ENCODE data around the gene FUBP3. TPM values are rescaled to one million over a fixed set of nuclear protein-coding genes. Genes with fewer than 3 reads are reported as not detected.
A peak's percentile ranks its signal among the peaks of the same experiment; 100 is the strongest.

The FUBP3 gene
- total RNA-seq, 1 experiment from 2014 or later = 78.6 TPM

GRCh38 chr9:130599625-130600024 is 20.2 kb downstream of the FUBP3 start:
- Histone ChIP-seq H2BK120ac (ENCODE audit: low read depth, low read length, poor library complexity, severe bottlenecking) (no peak overlapping the region), H3K18ac (ENCODE audit: insufficient read length, low read depth, low read length) (no peak overlapping the region), H4K20me1 (ENCODE audit: control insufficient read depth, insufficient read depth, insufficient read length) (no peaks in the 10 kb centered on the region), H2BK12ac (ENCODE audit: insufficient read length, low read depth, low read length) (no peak overlapping the region), H2AFZ (ENCODE audit: low read length) (no peak overlapping the region), H4K5ac (ENCODE audit: insufficient read length, low read depth, low read length) (no peak overlapping the region), H3K4me1 (ENCODE audit: insufficient read depth, low read length) (peaks cover 3% of the 10 kb centered on the region; the same call in 1 of the 2 replicates), H2AK5ac (ENCODE audit: insufficient read length, low read length) (no peak overlapping the region), H3K79me1 (ENCODE audit: insufficient read depth, low read depth, low read length, poor library complexity, severe bottlenecking) (peaks cover 6% of the 10 kb centered on the region), H3K79me2 (ENCODE audit: insufficient read depth, low read length) (no peaks in the 10 kb centered on the region), H3K27ac (ENCODE audit: insufficient read length, low read depth, low read length) (peak overlapping the region; percentile 44), H3K23me2 (ENCODE audit: insufficient read length, low read depth, low read length, poor library complexity, severe bottlenecking) (no peaks in the 10 kb centered on the region), H3K4ac (ENCODE audit: low read depth, low read length) (no peak overlapping the region), H4K91ac (ENCODE audit: insufficient read length, low read depth, low read length) (no peak overlapping the region), H3K23ac (ENCODE audit: insufficient read length, low read depth, low read length) (no peak overlapping the region), H3K9ac (ENCODE audit: extremely low read depth, insufficient read length, low read length) (no peak overlapping the region), H3K27me3 (ENCODE audit: insufficient read depth, low read length) (no peaks in the 10 kb centered on the region), H3K56ac (ENCODE audit: insufficient read length, low read depth, low read length) (no peak overlapping the region), H3K14ac (ENCODE audit: insufficient read depth, low read length) (peak overlapping the region; percentile 75), H3K9me3 (ENCODE audit: control insufficient read depth, low read depth, low read length) (no peaks in the 10 kb centered on the region), H4K8ac (replicated peaks; ENCODE audit: insufficient read length, low read depth, low read length) (no peak overlapping the region), H2BK15ac (ENCODE audit: low read depth, low read length) (no peak overlapping the region), H3K4me2 (ENCODE audit: insufficient read depth, insufficient read length, low read length) (peak overlapping the region; percentile 30), H2BK20ac (ENCODE audit: low read depth, low read length, poor library complexity, severe bottlenecking) (no peak overlapping the region), H3T11ph (ENCODE audit: low read length) (no peak overlapping the region), H2BK5ac (ENCODE audit: insufficient read length, low read length) (no peak overlapping the region)
- no peaks in the 10 kb centered on the region for H3K9me3 Mint-ChIP-seq
- H3K4me1 Mint-ChIP-seq = peaks cover 11 to 16% of the 10 kb centered on the region in 2 experiments
- DNase-seq = peak; percentile 32
- peaks cover 18 to 77% (median 53%) of the 10 kb centered on the region in 3 experiments; a peak in 6 of 7 replicates for H3K36me3 Mint-ChIP-seq (ENCODE audit: insufficient read depth in 1 of 3, low read depth in 3 of 3)
- no CpG with 5 or more reads among the region's 2 CpGs for WGBS (ENCODE audit: extremely low coverage, insufficient read length, low lambda C conversion rate)
- peak overlapping the region in 1 of 2 experiments; percentile 43; a peak in 1 of 5 replicates for H3K4me3 Mint-ChIP-seq
- H3K27ac Mint-ChIP-seq = peak overlapping the region; percentile 68 to 91 (median 88)
- H3K27me3 Mint-ChIP-seq (ENCODE audit: low read depth) = no peaks in the 10 kb centered on the region
- TF ChIP-seq CTCF (conservative IDR thresholded peaks at IDR 0.05) = no peak

Measured in H9 (cell line).